PC-3 (cell line): ENCODE data around the gene CEP89. TPM values are rescaled to one million over a fixed set of nuclear protein-coding genes. Genes with fewer than 3 reads are reported as not detected.

ENCODE experiments used
- ATAC-seq: fragments of 200-7000 bp; cut with Tn5 transposase; 2 replicates; pipeline ENCODE4 v1.9.1; 2020; ENCODE audit warnings: mild to moderate bottlenecking, moderate library complexity
- BruUV-seq: library from RNA; stranded (reverse); fragments of 400-500 nt; replicated peaks from 2 replicates; lab custom pipeline; 2021; lab: Mats Ljungman, UMichigan
- CTCF ChIA-PET: fragments of 300-600 bp; sonication (Branson Sonifier 250); formaldehyde crosslinking; loops from one replicate; lab custom pipeline; 2022; ENCODE audit warnings: antibody characterized with exemption; lab: Charles Lee
- POLR2A ChIA-PET: fragments of 300-600 bp; sonication (Branson Sonifier 250); formaldehyde crosslinking; loops from one replicate; lab custom pipeline; 2022; ENCODE audit warnings: antibody characterized with exemption; ENCODE audit not compliant: unreplicated experiment; lab: Charles Lee
- DNase-seq: peaks from one replicate; pipeline ENCODE4 v3.0.0-alpha.2; 2015
- H2AFZ ChIP-seq: fragments of 300-600 bp; sonication (generic); 2 replicates; pipeline ENCODE4 v1.6.0; 2016; ENCODE audit warnings: antibody characterized with exemption, low read length
- H3F3A ChIP-seq: fragments of 300-600 bp; sonication (generic); one replicate; pipeline ENCODE4 v1.6.0; 2017; ENCODE audit warnings: antibody characterized with exemption, low read length, control low read depth, mild to moderate bottlenecking; ENCODE audit not compliant: unreplicated experiment
- H3K27ac ChIP-seq: fragments of 300-600 bp; sonication (generic); 2 replicates; pipeline ENCODE4 v1.5.1; 2016; ENCODE audit warnings: mild to moderate bottlenecking, low read length
- H3K27me3 ChIP-seq: fragments of 300-600 bp; sonication (generic); 2 replicates; pipeline ENCODE4 v1.6.1; 2016; ENCODE audit warnings: low read length, mixed read lengths
- H3K36me3 ChIP-seq: fragments of 300-600 bp; sonication (generic); 2 replicates; pipeline ENCODE4 v1.6.1; 2016; ENCODE audit warnings: low read depth, mixed run types, low read length, mixed read lengths
- H3K4me1 ChIP-seq: fragments of 300-600 bp; sonication (generic); 2 replicates; pipeline ENCODE4 v1.5.1; 2016; ENCODE audit warnings: low read length; ENCODE audit not compliant: insufficient read depth
- H3K4me2 ChIP-seq: fragments of 300-600 bp; sonication (generic); 2 replicates; pipeline ENCODE4 v1.6.0; 2016; ENCODE audit warnings: low read length
- H3K4me3 ChIP-seq: fragments of 300-600 bp; sonication (generic); 2 replicates; pipeline ENCODE4 v1.5.1; 2016; ENCODE audit warnings: mild to moderate bottlenecking, low read length, mixed read lengths
- H3K79me2 ChIP-seq: fragments of 300-600 bp; sonication (generic); 2 replicates; pipeline ENCODE4 v1.6.1; 2017; ENCODE audit warnings: low read length, mixed read lengths
- H3K9ac ChIP-seq: fragments of 300-600 bp; sonication (generic); 2 replicates; pipeline ENCODE4 v1.6.0; 2016; ENCODE audit warnings: mild to moderate bottlenecking, low read length
- H3K9me2 ChIP-seq: fragments of 300-600 bp; sonication (generic); replicated peaks from 2 replicates; pipeline ENCODE4 v1.6.1; 2016; ENCODE audit warnings: mixed run types, low read length, mixed read lengths
- H3K9me3 ChIP-seq: fragments of 300-600 bp; sonication (generic); 2 replicates; pipeline ENCODE4 v1.6.1; 2016; ENCODE audit warnings: low read length, mixed read lengths
- H4K20me1 ChIP-seq: fragments of 300-600 bp; sonication (generic); 2 replicates; pipeline ENCODE4 v1.6.1; 2016; ENCODE audit warnings: low read length, mixed read lengths
- CTCF ChIP-seq: fragments of 300-600 bp; sonication (generic); conservative IDR thresholded peaks from 2 replicates; pipeline ENCODE4 v1.5.1; 2017; ENCODE audit warnings: antibody characterized with exemption, low read depth, mild to moderate bottlenecking, low read length
- EZH2 ChIP-seq: fragments of 300-600 bp; sonication (generic); IDR thresholded peaks from one replicate; pipeline ENCODE4 v1.6.1; 2017; ENCODE audit warnings: antibody characterized with exemption, mild to moderate bottlenecking, low read length; ENCODE audit not compliant: unreplicated experiment
- EZH2phosphoT487 ChIP-seq: fragments of 300-600 bp; sonication (generic); IDR thresholded peaks from 2 replicates; pipeline ENCODE4 v1.6.1; 2018; ENCODE audit warnings: mild to moderate bottlenecking, antibody characterized with exemption, low read length, borderline replicate concordance
- intact Hi-C: fragments of 100-400 bp; cut with micrococcal nuclease; formaldehyde crosslinking; loops from 2 replicates; pipeline ENCODE4 v1.9.0; 2023
- total RNA-seq: library from RNA; depleted of rRNA; stranded (reverse); fragments of >200 nt; gene quantifications from 2 replicates; pipeline ENCODE4 v1.2.3, GENCODE V29; 2014

Gene CEP89
- total RNA-seq, 1 experiment from 2014 or later, result 9.1 TPM

- H2AFZ ChIP-seq, result no peak overlapping the region
- intact Hi-C loops, result no loop called here
- TF ChIP-seq CTCF (no peak), EZH2phosphoT487 (no peak), EZH2 (no peak)
- no peaks in the 10 kb centered on the region for H4K20me1 ChIP-seq
- BruUV-seq, result no TSS peak
- ChIA-PET CTCF (no interaction called here), POLR2A (no interaction called here)
- no peaks in the 10 kb centered on the region for H3K27me3 ChIP-seq
- no peaks in the 10 kb centered on the region for H3K9me2 ChIP-seq
- H3K4me3 ChIP-seq, result no peak overlapping the region
- no peak overlapping the region for H3K27ac ChIP-seq
- H3K79me2 ChIP-seq, result no peaks in the 10 kb centered on the region
- no peak overlapping the region for H3K9ac ChIP-seq
- peaks cover 13% of the 10 kb centered on the region for H3K4me1 ChIP-seq
- H3K9me3 ChIP-seq, result no peaks in the 10 kb centered on the region
- no peak for DNase-seq
- H3F3A ChIP-seq, result no peaks in the 10 kb centered on the region
- H3K4me2 ChIP-seq, result no peak overlapping the region
- ATAC-seq, result no peak
- H3K36me3 ChIP-seq, result no peaks in the 10 kb centered on the region
Observed at GRCh38 chr19:32878988-32879387, 92.8 kb downstream of the CEP89 start.

DNA sequence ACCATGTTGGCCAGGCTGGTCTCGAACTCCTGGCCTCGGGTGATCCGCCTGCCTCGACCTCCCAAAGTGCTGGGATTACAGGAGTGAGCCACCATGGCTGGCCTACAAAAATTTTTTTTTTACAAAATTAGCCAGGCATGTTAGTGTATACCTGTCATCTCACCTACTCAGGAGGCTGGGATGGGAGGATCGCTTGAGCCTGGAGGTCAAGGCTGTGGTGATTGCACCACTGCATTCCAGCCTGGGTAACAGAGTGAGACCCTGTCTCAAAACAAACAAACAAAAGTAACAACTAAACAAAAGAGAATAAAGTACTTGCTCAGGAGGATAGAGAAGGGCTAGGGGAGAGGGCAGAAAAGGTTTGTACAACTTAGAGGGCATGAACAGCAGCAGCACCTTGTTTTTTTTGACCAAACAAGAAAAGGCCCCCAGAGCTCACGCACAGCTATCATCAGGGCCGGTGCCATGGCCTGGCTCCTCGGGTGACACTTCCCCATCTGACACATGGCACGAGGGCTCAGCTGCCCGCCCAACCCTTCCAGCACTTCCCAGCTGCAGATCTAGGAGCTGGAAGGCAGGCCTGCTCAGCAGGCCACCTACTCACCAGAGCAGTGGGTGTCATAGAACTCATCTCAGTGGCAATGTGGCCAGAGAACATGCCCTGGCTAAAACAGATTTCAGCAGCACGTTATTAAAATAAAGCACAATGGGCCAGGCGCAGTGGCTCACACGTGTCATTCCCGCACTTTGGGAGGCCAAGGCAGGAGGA, 93.6 kb downstream of the CEP89 start:
- no peak overlapping the region for H3K27ac ChIP-seq
- no peaks in the 10 kb centered on the region for H3K9me3 ChIP-seq
- no peak overlapping the region for H3K9ac ChIP-seq
- H3K4me1 ChIP-seq, result peaks cover 13% of the 10 kb centered on the region
- no peak overlapping the region for H2AFZ ChIP-seq
- H4K20me1 ChIP-seq, result no peaks in the 10 kb centered on the region
- H3K79me2 ChIP-seq, result no peaks in the 10 kb centered on the region
- CTCF ChIA-PET, result no interaction called here
- H3K4me2 ChIP-seq, result no peak overlapping the region
- POLR2A ChIA-PET, result no interaction called here
- intact Hi-C loops, result loop anchor here (1.0 kb wide), 1 partner anchor 51 kb away; no protein-coding TSS in a partner anchor
- no TSS peak for BruUV-seq
- TF ChIP-seq EZH2phosphoT487 (no peak), EZH2 (no peak), CTCF (no peak)
- no peaks in the 10 kb centered on the region for H3K36me3 ChIP-seq
- no peaks in the 10 kb centered on the region for H3K9me2 ChIP-seq
- H3K27me3 ChIP-seq, result no peaks in the 10 kb centered on the region
- ATAC-seq (no peak), DNase-seq (no peak)
- H3K4me3 ChIP-seq, result no peak overlapping the region
- H3F3A ChIP-seq, result no peaks in the 10 kb centered on the region

GRCh38 chr19:32877323-32877912, 94.3 kb downstream of the CEP89 start:
- no peak for TF ChIP-seq EZH2phosphoT487
- TF ChIP-seq CTCF, result no peak
- TF ChIP-seq EZH2, result no peak
- Histone ChIP-seq H3K4me1 (peaks cover 13% of the 10 kb centered on the region), H3K79me2 (no peaks in the 10 kb centered on the region), H3K36me3 (no peaks in the 10 kb centered on the region), H3K9me3 (no peaks in the 10 kb centered on the region), H3K4me3 (no peak overlapping the region), H3K4me2 (peak overlapping the region; percentile 61), H3K27ac (peak overlapping the region; percentile 81), H4K20me1 (no peaks in the 10 kb centered on the region), H3F3A (no peaks in the 10 kb centered on the region), H2AFZ (peak overlapping the region; percentile 46; the same call in 1 of the 2 replicates), H3K9me2 (no peaks in the 10 kb centered on the region), H3K9ac (no peak overlapping the region), H3K27me3 (no peaks in the 10 kb centered on the region)
- DNase-seq (no peak), ATAC-seq (no peak)
- intact Hi-C loops, result loop anchor here (1.0 kb wide), 1 partner anchor 52 kb away; no protein-coding TSS in a partner anchor
- ChIA-PET CTCF (no interaction called here), POLR2A (interaction anchor here (0.6 kb wide), 1 partner anchor 299 kb away, joined by 3 read pairs; no protein-coding TSS in a partner anchor)
- no TSS peak for BruUV-seq
